Kidney (tissue), 14 donors: Measurements from ENCODE around the gene MRPL52. TPM values are rescaled to one million over a fixed set of nuclear protein-coding genes. Genes with fewer than 3 reads are reported as not detected.
A peak's percentile ranks its signal among the peaks of the same experiment; 100 is the strongest.
"Not testable (repeated sequence)": the region's sequence is repeated elsewhere in the genome, so short reads cannot be mapped to it uniquely, and the experiment has no call there.

ENCODE experiments used
- DNase-seq, 5 donors: peaks; one replicate each; pipeline ENCODE4 v3.0.0-alpha.2; 2013 to 2020
- FAIRE-seq: peaks from 2 replicates; lab custom pipeline; 2012; peaks lifted over from hg19 to GRCh38; lab: Jason Lieb, UNC
- H3K27ac ChIP-seq, 2 donors: one replicate each; pipeline ENCODE4 v1.7.0; 2013; ENCODE audit warnings: low read depth in 2 of 2, low read length in 2 of 2, inconsistent platforms in 1 of 2
- H3K27me3 ChIP-seq: one replicate; pipeline ENCODE4 v1.7.1; 2013; ENCODE audit warnings: low read length, inconsistent platforms; ENCODE audit not compliant: control insufficient read depth, insufficient read depth
- H3K36me3 ChIP-seq, 3 donors: one replicate each; pipeline versions ENCODE4 v1.7.0 to v1.7.1; 2013; ENCODE audit warnings: low read length in 3 of 3, control low read depth in 1 of 3, inconsistent platforms in 1 of 3; ENCODE audit not compliant: insufficient read depth in 3 of 3, control insufficient read depth in 2 of 3
- H3K4me1 ChIP-seq, 3 donors: one replicate each; pipeline versions ENCODE4 v1.7.0 to v1.7.1; 2013; ENCODE audit warnings: low read length in 3 of 3, inconsistent platforms in 1 of 3, low read depth in 1 of 3; ENCODE audit not compliant: control insufficient read depth in 2 of 3, insufficient read depth in 2 of 3
- H3K4me3 ChIP-seq, 3 donors: one replicate each; pipeline versions ENCODE4 v1.7.0 to v1.8.1; 2013; ENCODE audit warnings: low read length in 3 of 3, control low read depth in 1 of 3, inconsistent platforms in 1 of 3
- H3K9ac ChIP-seq, 3 donors: one replicate each; pipeline versions ENCODE4 v1.7.0 to v1.7.1; 2013; ENCODE audit warnings: low read length in 3 of 3, control low read depth in 1 of 3, inconsistent platforms in 1 of 3
- H3K9me3 ChIP-seq, 3 donors: one replicate each; pipeline versions ENCODE4 v1.7.0 to v1.7.1; 2013; ENCODE audit warnings: low read length in 3 of 3, control low read depth in 1 of 3, inconsistent platforms in 1 of 3; ENCODE audit not compliant: control insufficient read depth in 2 of 3, insufficient read depth in 1 of 3
- intact Hi-C: fragments of 100-400 bp; cut with DNase I; formaldehyde crosslinking; loops from one replicate; pipeline ENCODE4 v1.11.1; 2022
- polyA plus RNA-seq: library from polyadenylated mRNA; stranded (reverse); fragments of 350-450 nt; fragmentation: Illumina TruSeq; extraction: RNeasy Lipid Tissue Mini Kit (QIAGEN cat#74804); gene quantifications from one replicate; pipeline ENCODE4 v1.2.3, GENCODE V29; 2014; ENCODE audit warnings: low read depth, low replicate concordance; ENCODE audit not compliant: insufficient read depth
- total RNA-seq: library from RNA; stranded (reverse); fragmentation: NEBNext Ultra II Directional; extraction: Animal tissue kit (Norgen Biotek cat#: 25700); gene quantifications from one replicate; pipeline ENCODE4 v1.2.1, GENCODE V29; 2021
- TF ChIP-seq, protein P1 (sequence below): IDR thresholded peaks from 3 replicates; pipeline ENCODE4 v1.5.1; 2012; ENCODE audit warnings: mild to moderate bottlenecking, moderate library complexity, borderline replicate concordance; ENCODE audit not compliant: insufficient read depth; ENCODE audit errors: extremely low read depth
- donor health status: control.
- donor health status: control.
- donor health status: control.
- donor health status: control.
- donor health status: control.
- donor health status: DM: yes; HTN: yes; CAD: no.
- donor health status: Normal renal cell carcinoma (clear cell type).

The MRPL52 gene
- total and polyA plus RNA-seq, 2 donors from 2014 or later: 74.3 to 255 TPM

GRCh38 chr14:22852940-22853767 is 23.5 kb downstream of the MRPL52 start:
- TF ChIP-seq, protein P1, sequence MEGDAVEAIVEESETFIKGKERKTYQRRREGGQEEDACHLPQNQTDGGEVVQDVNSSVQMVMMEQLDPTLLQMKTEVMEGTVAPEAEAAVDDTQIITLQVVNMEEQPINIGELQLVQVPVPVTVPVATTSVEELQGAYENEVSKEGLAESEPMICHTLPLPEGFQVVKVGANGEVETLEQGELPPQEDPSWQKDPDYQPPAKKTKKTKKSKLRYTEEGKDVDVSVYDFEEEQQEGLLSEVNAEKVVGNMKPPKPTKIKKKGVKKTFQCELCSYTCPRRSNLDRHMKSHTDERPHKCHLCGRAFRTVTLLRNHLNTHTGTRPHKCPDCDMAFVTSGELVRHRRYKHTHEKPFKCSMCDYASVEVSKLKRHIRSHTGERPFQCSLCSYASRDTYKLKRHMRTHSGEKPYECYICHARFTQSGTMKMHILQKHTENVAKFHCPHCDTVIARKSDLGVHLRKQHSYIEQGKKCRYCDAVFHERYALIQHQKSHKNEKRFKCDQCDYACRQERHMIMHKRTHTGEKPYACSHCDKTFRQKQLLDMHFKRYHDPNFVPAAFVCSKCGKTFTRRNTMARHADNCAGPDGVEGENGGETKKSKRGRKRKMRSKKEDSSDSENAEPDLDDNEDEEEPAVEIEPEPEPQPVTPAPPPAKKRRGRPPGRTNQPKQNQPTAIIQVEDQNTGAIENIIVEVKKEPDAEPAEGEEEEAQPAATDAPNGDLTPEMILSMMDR: peak; percentile 98
- H3K4me1 ChIP-seq: peaks cover 0 to 18% (median 5%) of the 10 kb centered on the region in 3 donors
- intact Hi-C loops: loop anchor here (10.0 kb wide), 1 partner anchor 278 kb away; no protein-coding TSS in a partner anchor
- H3K27me3 ChIP-seq: no peaks in the 10 kb centered on the region
- peak; percentile 92 to 96 (median 95) for DNase-seq
- H3K27ac ChIP-seq: peak overlapping the region; percentile 47 to 73
- H3K9me3 ChIP-seq: no peaks in the 10 kb centered on the region
- H3K4me3 ChIP-seq: peak overlapping the region; percentile 58 to 73 (median 71)
- no peak for FAIRE-seq
- no peaks in the 10 kb centered on the region for H3K36me3 ChIP-seq
- H3K9ac ChIP-seq: peak overlapping the region in 2 of 3 donors; percentile 51 to 83

DNA sequence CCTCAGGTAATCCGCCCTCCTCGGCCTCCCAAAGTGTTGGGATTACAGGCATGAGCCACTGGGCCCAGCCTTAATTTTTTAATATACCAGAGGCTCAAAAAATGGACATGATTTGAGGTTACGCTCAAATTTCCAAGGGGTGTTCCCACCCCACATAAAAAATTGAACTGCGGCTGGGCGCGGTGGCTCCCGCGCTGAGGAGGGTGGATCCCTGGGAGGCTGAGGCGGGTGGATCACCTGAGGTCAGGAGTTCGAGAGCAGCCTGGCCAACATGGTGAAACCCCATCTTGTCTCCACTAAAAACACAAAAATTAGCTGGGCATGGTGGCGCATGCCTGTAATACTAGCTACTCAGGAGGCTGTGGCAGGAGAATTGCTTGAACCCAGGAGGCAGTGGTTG is 24.6 kb downstream of the MRPL52 start:
- not testable (repeated sequence) for FAIRE-seq, H3K4me3 ChIP-seq, H3K9ac ChIP-seq, H3K36me3 ChIP-seq, DNase-seq, H3K9me3 ChIP-seq, H3K27ac ChIP-seq, H3K27me3 ChIP-seq
- peaks cover 0 to 14% (median 0%) of the 10 kb centered on the region in 3 donors for H3K4me1 ChIP-seq
- intact Hi-C loops: loop anchor here (10.0 kb wide), 1 partner anchor 279 kb away; no protein-coding TSS in a partner anchor

GRCh38 chr14:22854963-22855724 is 25.5 kb downstream of the MRPL52 start:
- Histone ChIP-seq H3K4me1 (peaks cover 0 to 14% (median 0%) of the 10 kb centered on the region in 3 donors), H3K36me3 (no peaks in the 10 kb centered on the region), H3K9me3 (no peaks in the 10 kb centered on the region), H3K9ac (no peak overlapping the region), H3K27ac (no peak overlapping the region), H3K4me3 (no peak overlapping the region), H3K27me3 (no peaks in the 10 kb centered on the region)
- TF ChIP-seq, protein P1: no peak
- FAIRE-seq: no peak
- intact Hi-C loops: loop anchor here (10.0 kb wide), 1 partner anchor 280 kb away; no protein-coding TSS in a partner anchor
- peak in 1 of 5 donors; percentile 18 for DNase-seq
